HEK293 (cell line): ENCODE measurements around the gene CTSF.
A peak's percentile ranks its signal among the peaks of the same experiment; 100 is the strongest.

Source experiments
- GFI1B ChIP-seq: fragments of 450-650 bp; formaldehyde crosslinking; IDR thresholded peaks from 2 replicates; pipeline ENCODE4 v1.5.1; 2016; ENCODE audit warnings: missing biosample characterization, missing genetic modification characterization
- INSM2 ChIP-seq: fragments of 450-650 bp; formaldehyde crosslinking; IDR thresholded peaks from 2 replicates; pipeline ENCODE4 v1.5.1; 2016; ENCODE audit warnings: missing biosample characterization, missing genetic modification characterization
- KLF1 ChIP-seq: fragments of 450-650 bp; formaldehyde crosslinking; IDR thresholded peaks from 2 replicates; pipeline ENCODE4 v1.5.1; 2016; ENCODE audit warnings: missing biosample characterization, missing genetic modification characterization
- SP2 ChIP-seq: fragments of 450-650 bp; formaldehyde crosslinking; IDR thresholded peaks from 2 replicates; pipeline ENCODE4 v1.5.1; 2016; ENCODE audit warnings: missing biosample characterization, missing genetic modification characterization
- ZBTB17 ChIP-seq: fragments of 450-650 bp; formaldehyde crosslinking; IDR thresholded peaks from 2 replicates; pipeline ENCODE4 v1.5.1; 2016; ENCODE audit warnings: missing biosample characterization, missing genetic modification characterization
- ZBTB20 ChIP-seq: fragments of 450-650 bp; formaldehyde crosslinking; IDR thresholded peaks from 2 replicates; pipeline ENCODE4 v1.5.1; 2016; ENCODE audit warnings: missing biosample characterization, missing genetic modification characterization
- ZBTB21 ChIP-seq: fragments of 450-650 bp; formaldehyde crosslinking; IDR thresholded peaks from 2 replicates; pipeline ENCODE4 v1.5.1; 2017; ENCODE audit warnings: missing biosample characterization, missing genetic modification characterization
- ZBTB26 ChIP-seq: fragments of 450-650 bp; formaldehyde crosslinking; optimal IDR thresholded peaks from 2 replicates; pipeline ENCODE3; 2016; ENCODE audit warnings: missing biosample characterization, mild to moderate bottlenecking, missing genetic modification characterization
- ZFP3 ChIP-seq: fragments of 450-650 bp; formaldehyde crosslinking; IDR thresholded peaks from 2 replicates; pipeline ENCODE4 v1.5.1; 2016; ENCODE audit warnings: low read depth, missing biosample characterization, missing genetic modification characterization
- ZIC2 ChIP-seq: fragments of 450-650 bp; formaldehyde crosslinking; IDR thresholded peaks from 2 replicates; pipeline ENCODE4 v1.5.1; 2016; ENCODE audit warnings: missing biosample characterization, missing genetic modification characterization
- ZNF138 ChIP-seq: fragments of 450-650 bp; formaldehyde crosslinking; IDR thresholded peaks from 2 replicates; pipeline ENCODE4 v1.5.1; 2016; ENCODE audit warnings: missing biosample characterization, missing genetic modification characterization, borderline replicate concordance
- ZNF140 ChIP-seq: fragments of 450-650 bp; formaldehyde crosslinking; IDR thresholded peaks from 2 replicates; pipeline ENCODE4 v1.5.1; 2016; ENCODE audit warnings: missing biosample characterization, missing genetic modification characterization
- ZNF19 ChIP-seq: fragments of 450-650 bp; formaldehyde crosslinking; IDR thresholded peaks from 2 replicates; pipeline ENCODE4; 2016; ENCODE audit warnings: missing biosample characterization, missing genetic modification characterization, low read depth
- ZNF23 ChIP-seq: fragments of 450-650 bp; formaldehyde crosslinking; IDR thresholded peaks from 2 replicates; pipeline ENCODE4 v1.5.1; 2016; ENCODE audit warnings: missing biosample characterization, missing genetic modification characterization, borderline replicate concordance
- ZNF311 ChIP-seq: fragments of 450-650 bp; formaldehyde crosslinking; IDR thresholded peaks from 2 replicates; pipeline ENCODE4 v1.5.1; 2017; ENCODE audit warnings: missing biosample characterization, missing genetic modification characterization, borderline replicate concordance
- ZNF423 ChIP-seq: fragments of 450-650 bp; formaldehyde crosslinking; IDR thresholded peaks from 2 replicates; pipeline ENCODE4 v1.5.1; 2016; ENCODE audit warnings: missing biosample characterization, missing genetic modification characterization
- ZNF449 ChIP-seq: fragments of 450-650 bp; formaldehyde crosslinking; IDR thresholded peaks from 2 replicates; pipeline ENCODE4 v1.5.1; 2017; ENCODE audit warnings: missing biosample characterization, mild to moderate bottlenecking, missing genetic modification characterization, moderate library complexity
- ZNF521 ChIP-seq: fragments of 450-650 bp; formaldehyde crosslinking; IDR thresholded peaks from 2 replicates; pipeline ENCODE4 v1.5.1; 2017; ENCODE audit warnings: missing biosample characterization, mild to moderate bottlenecking, missing genetic modification characterization
- ZNF561 ChIP-seq: fragments of 450-650 bp; IDR thresholded peaks from 2 replicates; pipeline ENCODE4 v1.5.1; 2018; ENCODE audit warnings: missing biosample characterization, missing genetic modification characterization, borderline replicate concordance
- ZNF600 ChIP-seq: fragments of 450-650 bp; formaldehyde crosslinking; IDR thresholded peaks from 2 replicates; pipeline ENCODE4 v1.5.1; 2016; ENCODE audit warnings: missing biosample characterization, missing genetic modification characterization
- ZNF621 ChIP-seq: fragments of 450-650 bp; formaldehyde crosslinking; IDR thresholded peaks from 2 replicates; pipeline ENCODE4 v1.5.1; 2017; ENCODE audit warnings: missing biosample characterization, missing genetic modification characterization
- ZNF692 ChIP-seq: fragments of 450-650 bp; formaldehyde crosslinking; IDR thresholded peaks from 2 replicates; pipeline ENCODE4 v1.5.1; 2016; ENCODE audit warnings: missing biosample characterization, missing genetic modification characterization
- ZNF707 ChIP-seq: fragments of 450-650 bp; formaldehyde crosslinking; IDR thresholded peaks from 2 replicates; pipeline ENCODE4 v1.5.1; 2016; ENCODE audit warnings: missing biosample characterization, missing genetic modification characterization
- ZNF777 ChIP-seq: fragments of 450-650 bp; formaldehyde crosslinking; IDR thresholded peaks from 2 replicates; pipeline ENCODE4 v1.5.1; 2017; ENCODE audit warnings: missing biosample characterization, missing genetic modification characterization, borderline replicate concordance
- ZNF791 ChIP-seq: fragments of 450-650 bp; formaldehyde crosslinking; IDR thresholded peaks from 2 replicates; pipeline ENCODE4 v1.5.1; 2016; ENCODE audit warnings: missing biosample characterization, missing genetic modification characterization
- ZNF837 ChIP-seq: fragments of 450-650 bp; formaldehyde crosslinking; IDR thresholded peaks from 2 replicates; pipeline ENCODE4 v1.5.1; 2016; ENCODE audit warnings: missing biosample characterization, missing genetic modification characterization
- TF ChIP-seq, protein P1 (sequence below): fragments of 450-650 bp; formaldehyde crosslinking; IDR thresholded peaks from 2 replicates; pipeline ENCODE4 v1.5.1; 2017; ENCODE audit warnings: missing biosample characterization, missing genetic modification characterization
- TF ChIP-seq, protein P2 (sequence below): fragments of 450-650 bp; formaldehyde crosslinking; IDR thresholded peaks from 2 replicates; pipeline ENCODE4 v1.5.1; 2016; ENCODE audit warnings: missing biosample characterization, missing genetic modification characterization

The CTSF gene

GRCh38 chr11:66592457-66593302 is 24.3 kb upstream of the CTSF start, which contains the start of the genes CCDC87 and CCS (continued):
- no peak for TF ChIP-seq INSM2 (tag by site-specific recombination)
- TF ChIP-seq ZNF19 (tag by site-specific recombination), result no peak
- TF ChIP-seq ZNF521 (tag by site-specific recombination), result no peak
- no peak for TF ChIP-seq ZBTB20 (tag by site-specific recombination)
- TF ChIP-seq ZNF621, result no peak
- TF ChIP-seq ZIC2 (tag by site-specific recombination), result peak; percentile 78
- no peak for TF ChIP-seq ZNF23 (tag by site-specific recombination)
- TF ChIP-seq ZNF140 (tag by site-specific recombination), result no peak
- TF ChIP-seq ZNF837 (tag by site-specific recombination), result no peak
- 0 out of 2 replicates have a peak, but pooled peaks have one; percentile 27 for TF ChIP-seq ZNF449 (tag by site-specific recombination)
- TF ChIP-seq ZNF707 (tag by site-specific recombination), result no peak
- TF ChIP-seq, protein P1, sequence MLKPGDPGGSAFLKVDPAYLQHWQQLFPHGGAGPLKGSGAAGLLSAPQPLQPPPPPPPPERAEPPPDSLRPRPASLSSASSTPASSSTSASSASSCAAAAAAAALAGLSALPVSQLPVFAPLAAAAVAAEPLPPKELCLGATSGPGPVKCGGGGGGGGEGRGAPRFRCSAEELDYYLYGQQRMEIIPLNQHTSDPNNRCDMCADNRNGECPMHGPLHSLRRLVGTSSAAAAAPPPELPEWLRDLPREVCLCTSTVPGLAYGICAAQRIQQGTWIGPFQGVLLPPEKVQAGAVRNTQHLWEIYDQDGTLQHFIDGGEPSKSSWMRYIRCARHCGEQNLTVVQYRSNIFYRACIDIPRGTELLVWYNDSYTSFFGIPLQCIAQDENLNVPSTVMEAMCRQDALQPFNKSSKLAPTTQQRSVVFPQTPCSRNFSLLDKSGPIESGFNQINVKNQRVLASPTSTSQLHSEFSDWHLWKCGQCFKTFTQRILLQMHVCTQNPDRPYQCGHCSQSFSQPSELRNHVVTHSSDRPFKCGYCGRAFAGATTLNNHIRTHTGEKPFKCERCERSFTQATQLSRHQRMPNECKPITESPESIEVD (tag by site-specific recombination), result no peak
- no peak for TF ChIP-seq ZFP3 (tag by site-specific recombination)
- no peak for TF ChIP-seq ZNF423
- peak; percentile 89; the same call in 1 of the 2 replicates for TF ChIP-seq ZNF777 (tag by site-specific recombination)
- no peak for TF ChIP-seq ZNF138 (tag by site-specific recombination)
- TF ChIP-seq GFI1B (tag by site-specific recombination), result no peak
- peak; percentile 58 for TF ChIP-seq ZBTB26 (tag by site-specific recombination)
- no peak for TF ChIP-seq KLF1 (tag by site-specific recombination)
- TF ChIP-seq ZBTB17, result peak; percentile 85
- no peak for TF ChIP-seq ZNF311 (tag by site-specific recombination)
- no peak for TF ChIP-seq ZNF791
- TF ChIP-seq ZNF600 (tag by site-specific recombination), result no peak; the same call in 1 of the 2 replicates
- TF ChIP-seq ZNF561 (tag by site-specific recombination), result no peak
- TF ChIP-seq, protein P2, sequence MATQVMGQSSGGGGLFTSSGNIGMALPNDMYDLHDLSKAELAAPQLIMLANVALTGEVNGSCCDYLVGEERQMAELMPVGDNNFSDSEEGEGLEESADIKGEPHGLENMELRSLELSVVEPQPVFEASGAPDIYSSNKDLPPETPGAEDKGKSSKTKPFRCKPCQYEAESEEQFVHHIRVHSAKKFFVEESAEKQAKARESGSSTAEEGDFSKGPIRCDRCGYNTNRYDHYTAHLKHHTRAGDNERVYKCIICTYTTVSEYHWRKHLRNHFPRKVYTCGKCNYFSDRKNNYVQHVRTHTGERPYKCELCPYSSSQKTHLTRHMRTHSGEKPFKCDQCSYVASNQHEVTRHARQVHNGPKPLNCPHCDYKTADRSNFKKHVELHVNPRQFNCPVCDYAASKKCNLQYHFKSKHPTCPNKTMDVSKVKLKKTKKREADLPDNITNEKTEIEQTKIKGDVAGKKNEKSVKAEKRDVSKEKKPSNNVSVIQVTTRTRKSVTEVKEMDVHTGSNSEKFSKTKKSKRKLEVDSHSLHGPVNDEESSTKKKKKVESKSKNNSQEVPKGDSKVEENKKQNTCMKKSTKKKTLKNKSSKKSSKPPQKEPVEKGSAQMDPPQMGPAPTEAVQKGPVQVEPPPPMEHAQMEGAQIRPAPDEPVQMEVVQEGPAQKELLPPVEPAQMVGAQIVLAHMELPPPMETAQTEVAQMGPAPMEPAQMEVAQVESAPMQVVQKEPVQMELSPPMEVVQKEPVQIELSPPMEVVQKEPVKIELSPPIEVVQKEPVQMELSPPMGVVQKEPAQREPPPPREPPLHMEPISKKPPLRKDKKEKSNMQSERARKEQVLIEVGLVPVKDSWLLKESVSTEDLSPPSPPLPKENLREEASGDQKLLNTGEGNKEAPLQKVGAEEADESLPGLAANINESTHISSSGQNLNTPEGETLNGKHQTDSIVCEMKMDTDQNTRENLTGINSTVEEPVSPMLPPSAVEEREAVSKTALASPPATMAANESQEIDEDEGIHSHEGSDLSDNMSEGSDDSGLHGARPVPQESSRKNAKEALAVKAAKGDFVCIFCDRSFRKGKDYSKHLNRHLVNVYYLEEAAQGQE (tag by site-specific recombination), result 0 out of 2 replicates have a peak, but pooled peaks have one; percentile 9
- no peak for TF ChIP-seq SP2
- no peak for TF ChIP-seq ZBTB21 (tag by site-specific recombination)
- no peak for TF ChIP-seq ZNF692 (tag by site-specific recombination)
